ENCODE results near the gene CA7.
"Not testable (repeated sequence)": the region's sequence is repeated elsewhere in the genome, so short reads cannot be mapped to it uniquely, and the experiment has no call there.

Gene CA7

DNA sequence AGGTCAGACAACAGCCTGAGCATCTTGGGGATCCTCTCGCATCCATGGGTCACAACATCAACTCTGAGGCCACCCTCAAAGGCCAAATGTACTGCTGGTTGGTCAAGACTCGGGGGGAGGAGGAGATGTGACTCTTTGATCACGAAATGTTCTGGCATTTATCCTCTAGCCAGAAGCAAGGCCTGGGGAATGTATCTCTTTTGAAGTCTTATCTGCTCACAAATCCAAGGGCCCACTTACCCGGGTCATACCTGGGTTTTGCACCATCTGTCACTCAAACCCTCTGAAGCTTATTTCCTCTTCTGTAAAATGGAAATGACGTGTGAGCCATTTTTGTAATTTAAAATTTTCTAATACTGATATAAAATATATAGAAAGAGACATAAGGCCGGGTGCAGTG, 13.2 kb downstream of the CA7 start:
- no peaks in the 10 kb centered on the region for H3K36me3 ChIP-seq (ENCODE audit: insufficient read depth, low read length)
- no peak overlapping the region for H3K4me3 ChIP-seq
- DNase-seq (ENCODE audit: low read depth, low spot score): no peak
- no peak overlapping the region for H3K9ac ChIP-seq (ENCODE audit: insufficient read length)
- no peak overlapping the region for H3K27ac ChIP-seq
- no peaks in the 10 kb centered on the region for H3K9me3 ChIP-seq (ENCODE audit: low read depth, low read length)
- TF ChIP-seq POLR2AphosphoS5 (IDR thresholded peaks at IDR 0.05; ENCODE audit: borderline replicate concordance, low read depth, low read length): no peak
- no peak for TF ChIP-seq EZH2 (IDR thresholded peaks at IDR 0.05)
- TF ChIP-seq FOXP2 (optimal IDR thresholded peaks at IDR 0.05; ENCODE audit: control extremely low read depth, extremely low read length, insufficient read depth): no peak

GRCh38 chr16:66858740-66859396, 14.7 kb downstream of the CA7 start:
- no peak overlapping the region for H3K9ac ChIP-seq (ENCODE audit: insufficient read length)
- H3K36me3 ChIP-seq (ENCODE audit: insufficient read depth, low read length): no peaks in the 10 kb centered on the region
- H3K27ac ChIP-seq: no peak overlapping the region
- TF ChIP-seq EZH2 (IDR thresholded peaks at IDR 0.05): no peak
- TF ChIP-seq POLR2AphosphoS5 (IDR thresholded peaks at IDR 0.05; ENCODE audit: borderline replicate concordance, low read depth, low read length): no peak
- TF ChIP-seq FOXP2 (optimal IDR thresholded peaks at IDR 0.05; ENCODE audit: control extremely low read depth, extremely low read length, insufficient read depth): no peak
- no peak overlapping the region for H3K4me3 ChIP-seq
- DNase-seq (ENCODE audit: low read depth, low spot score): no peak
- no peaks in the 10 kb centered on the region for H3K9me3 ChIP-seq (ENCODE audit: low read depth, low read length)

GRCh38 chr16:66859397-66860068, 15.3 kb downstream of the CA7 start:
- H3K4me3 ChIP-seq: no peak overlapping the region
- DNase-seq (ENCODE audit: low read depth, low spot score): no peak
- no peak for TF ChIP-seq POLR2AphosphoS5 (IDR thresholded peaks at IDR 0.05; ENCODE audit: borderline replicate concordance, low read depth, low read length)
- no peak for TF ChIP-seq FOXP2 (optimal IDR thresholded peaks at IDR 0.05; ENCODE audit: control extremely low read depth, extremely low read length, insufficient read depth)
- TF ChIP-seq EZH2 (IDR thresholded peaks at IDR 0.05): no peak
- H3K9ac ChIP-seq (ENCODE audit: insufficient read length): no peak overlapping the region
- H3K9me3 ChIP-seq (ENCODE audit: low read depth, low read length): no peaks in the 10 kb centered on the region
- no peak overlapping the region for H3K27ac ChIP-seq
- no peaks in the 10 kb centered on the region for H3K36me3 ChIP-seq (ENCODE audit: insufficient read depth, low read length)

- TF ChIP-seq EZH2 (IDR thresholded peaks at IDR 0.05): no peak
- Histone ChIP-seq H3K9ac (ENCODE audit: insufficient read length) (no peak overlapping the region), H3K27ac (no peak overlapping the region), H3K4me3 (no peak overlapping the region), H3K9me3 (ENCODE audit: low read depth, low read length) (no peaks in the 10 kb centered on the region), H3K36me3 (ENCODE audit: insufficient read depth, low read length) (no peaks in the 10 kb centered on the region)
- DNase-seq (ENCODE audit: low read depth, low spot score): no peak
Observed at GRCh38 chr16:66862023-66862520, 17.9 kb downstream of the CA7 start.

DNA sequence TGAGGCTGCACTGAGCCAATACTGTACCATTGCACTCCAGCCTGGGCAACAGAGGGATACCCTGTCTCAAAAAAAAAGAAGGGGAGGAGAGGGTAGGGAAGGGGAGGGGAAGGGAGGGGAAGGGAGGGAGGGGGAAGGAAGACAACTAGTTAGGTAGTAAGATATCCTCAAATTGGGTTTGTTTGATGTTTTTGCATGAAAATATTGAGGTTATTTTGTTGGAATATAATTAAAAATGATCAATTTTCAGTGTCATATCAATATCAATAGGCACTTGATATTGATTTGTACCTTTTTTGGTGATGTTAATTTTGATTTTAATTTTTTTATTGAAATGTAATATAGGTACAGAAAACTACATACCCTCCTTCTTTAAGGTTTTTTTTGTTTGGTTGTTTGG, 19.5 kb downstream of the CA7 start:
- Histone ChIP-seq H3K4me3 (no peak overlapping the region), H3K27ac (no peak overlapping the region), H3K36me3 (ENCODE audit: insufficient read depth, low read length) (no peaks in the 10 kb centered on the region), H3K9me3 (ENCODE audit: low read depth, low read length) (no peaks in the 10 kb centered on the region), H3K9ac (ENCODE audit: insufficient read length) (no peak overlapping the region)
- TF ChIP-seq EZH2 (IDR thresholded peaks at IDR 0.05): no peak
- TF ChIP-seq POLR2AphosphoS5 (IDR thresholded peaks at IDR 0.05; ENCODE audit: borderline replicate concordance, low read depth, low read length): no peak
- TF ChIP-seq FOXP2 (optimal IDR thresholded peaks at IDR 0.05; ENCODE audit: control extremely low read depth, extremely low read length, insufficient read depth): no peak
- DNase-seq (ENCODE audit: low read depth, low spot score): no peak

DNA sequence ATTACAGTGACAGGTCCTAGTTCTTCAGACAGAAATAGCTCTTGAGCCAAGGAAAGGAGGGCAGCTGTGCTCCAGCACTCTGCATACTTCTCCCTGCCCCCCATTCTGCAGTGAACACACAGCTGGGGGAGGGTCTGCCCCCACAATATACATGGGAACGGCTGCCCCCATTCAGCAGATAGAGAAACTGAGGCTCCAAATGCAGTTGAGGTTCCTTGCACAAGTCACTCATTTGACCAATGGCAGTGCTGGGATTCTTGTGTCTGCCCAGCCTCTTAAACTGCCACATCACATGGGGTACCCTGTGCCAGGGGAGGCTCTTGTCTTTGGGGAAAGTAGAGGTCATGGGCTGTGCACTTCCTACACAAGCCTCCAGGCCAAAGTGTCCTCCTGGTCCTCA, 25.2 kb downstream of the CA7 start:
- DNase-seq (ENCODE audit: low read depth, low spot score): no peak
- H3K36me3 ChIP-seq (ENCODE audit: insufficient read depth, low read length): no peaks in the 10 kb centered on the region
- no peaks in the 10 kb centered on the region for H3K9me3 ChIP-seq (ENCODE audit: low read depth, low read length)
- no peak for TF ChIP-seq POLR2AphosphoS5 (IDR thresholded peaks at IDR 0.05; ENCODE audit: borderline replicate concordance, low read depth, low read length)
- no peak for TF ChIP-seq EZH2 (IDR thresholded peaks at IDR 0.05)
- no peak for TF ChIP-seq FOXP2 (optimal IDR thresholded peaks at IDR 0.05; ENCODE audit: control extremely low read depth, extremely low read length, insufficient read depth)
- no peak overlapping the region for H3K27ac ChIP-seq
- no peak overlapping the region for H3K9ac ChIP-seq (ENCODE audit: insufficient read length)
- H3K4me3 ChIP-seq: no peak overlapping the region

GRCh38 chr16:66871363-66871762, 27.1 kb downstream of the CA7 start:
- H3K9ac ChIP-seq (ENCODE audit: insufficient read length); H3K36me3 ChIP-seq (ENCODE audit: insufficient read depth, low read length); H3K4me3 ChIP-seq; H3K9me3 ChIP-seq (ENCODE audit: low read depth, low read length); H3K27ac ChIP-seq; DNase-seq (ENCODE audit: low read depth, low spot score): not testable (repeated sequence)

DNA sequence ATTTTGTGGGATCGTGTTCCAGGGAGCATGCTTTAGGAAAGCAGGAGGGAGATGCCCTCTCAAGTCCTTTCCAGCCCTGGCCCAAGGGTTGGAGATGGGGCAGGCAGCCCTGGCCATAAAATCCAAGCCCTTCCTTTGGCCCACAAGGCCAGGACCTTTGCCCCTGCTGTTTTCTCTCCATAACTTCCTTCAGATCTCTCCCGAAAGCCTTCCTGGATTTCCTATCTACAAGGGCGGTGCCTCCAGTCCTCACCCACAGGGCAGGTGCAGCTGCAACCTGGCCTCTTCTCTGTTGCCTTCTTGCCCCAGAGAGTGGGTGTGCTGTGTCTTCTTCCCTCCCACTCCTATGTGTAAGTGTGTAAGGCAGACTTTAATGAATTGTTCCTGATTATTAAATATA, 27.6 kb downstream of the CA7 start:
- TF ChIP-seq EZH2 (IDR thresholded peaks at IDR 0.05) (no peak), POLR2AphosphoS5 (IDR thresholded peaks at IDR 0.05; ENCODE audit: borderline replicate concordance, low read depth, low read length) (no peak), FOXP2 (optimal IDR thresholded peaks at IDR 0.05; ENCODE audit: control extremely low read depth, extremely low read length, insufficient read depth) (no peak)
- no peak for DNase-seq (ENCODE audit: low read depth, low spot score)
- no peak overlapping the region for H3K4me3 ChIP-seq

DNA sequence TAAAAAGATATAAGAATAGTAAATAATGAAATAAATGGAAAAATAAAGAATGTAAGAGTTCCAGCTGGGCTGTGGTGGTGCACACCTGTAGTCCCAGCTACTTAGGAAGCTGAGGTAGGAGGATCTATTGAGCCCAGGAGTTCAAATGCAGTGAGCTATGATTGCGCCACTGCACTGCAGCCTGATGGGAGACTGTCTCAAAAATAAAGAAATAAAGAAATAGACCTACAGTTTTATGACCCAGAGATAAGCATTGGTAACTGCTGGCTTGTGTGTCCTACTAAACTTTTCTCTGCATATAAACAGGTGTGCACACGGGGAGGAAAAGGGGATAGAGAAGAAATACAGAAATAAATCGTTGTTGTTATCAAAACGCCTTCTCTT, 28.3 kb downstream of the CA7 start:
- Histone ChIP-seq H3K36me3 (ENCODE audit: insufficient read depth, low read length) (no peaks in the 10 kb centered on the region), H3K9me3 (ENCODE audit: low read depth, low read length) (no peaks in the 10 kb centered on the region), H3K27ac (no peak overlapping the region), H3K9ac (ENCODE audit: insufficient read length) (peak overlapping the region; percentile 47), H3K4me3 (peak overlapping the region; percentile 75)
- no peak for DNase-seq (ENCODE audit: low read depth, low spot score)
- TF ChIP-seq EZH2 (IDR thresholded peaks at IDR 0.05): no peak
- TF ChIP-seq FOXP2 (optimal IDR thresholded peaks at IDR 0.05; ENCODE audit: control extremely low read depth, extremely low read length, insufficient read depth): no peak
- TF ChIP-seq POLR2AphosphoS5 (IDR thresholded peaks at IDR 0.05; ENCODE audit: borderline replicate concordance, low read depth, low read length): no peak

More for the DNA sequence above, 27.6 kb downstream of the CA7 start:
- no peaks in the 10 kb centered on the region for H3K36me3 ChIP-seq (ENCODE audit: insufficient read depth, low read length)
- no peaks in the 10 kb centered on the region for H3K9me3 ChIP-seq (ENCODE audit: low read depth, low read length)
- H3K9ac ChIP-seq (ENCODE audit: insufficient read length): no peak overlapping the region
- H3K27ac ChIP-seq: no peak overlapping the region

Measured in SK-N-MC (cell line).